D721Med (cell line): ENCODE data around the gene BICD2.

ENCODE experiments used
- DNase-seq: peaks from one replicate; pipeline ENCODE4 v3.0.0; 2011; ENCODE audit warnings: low spot score; ENCODE audit not compliant: insufficient read length
- FAIRE-seq: peaks from 2 replicates; lab custom pipeline; 2011; peaks lifted over from hg19 to GRCh38; lab: Jason Lieb, UNC
- CTCF ChIP-seq: IDR thresholded peaks from 2 replicates; pipeline ENCODE4 v1.5.1; 2012; ENCODE audit warnings: mild to moderate bottlenecking, control low read depth; ENCODE audit not compliant: insufficient read depth; ENCODE audit errors: missing control alignments

Gene BICD2

DNA sequence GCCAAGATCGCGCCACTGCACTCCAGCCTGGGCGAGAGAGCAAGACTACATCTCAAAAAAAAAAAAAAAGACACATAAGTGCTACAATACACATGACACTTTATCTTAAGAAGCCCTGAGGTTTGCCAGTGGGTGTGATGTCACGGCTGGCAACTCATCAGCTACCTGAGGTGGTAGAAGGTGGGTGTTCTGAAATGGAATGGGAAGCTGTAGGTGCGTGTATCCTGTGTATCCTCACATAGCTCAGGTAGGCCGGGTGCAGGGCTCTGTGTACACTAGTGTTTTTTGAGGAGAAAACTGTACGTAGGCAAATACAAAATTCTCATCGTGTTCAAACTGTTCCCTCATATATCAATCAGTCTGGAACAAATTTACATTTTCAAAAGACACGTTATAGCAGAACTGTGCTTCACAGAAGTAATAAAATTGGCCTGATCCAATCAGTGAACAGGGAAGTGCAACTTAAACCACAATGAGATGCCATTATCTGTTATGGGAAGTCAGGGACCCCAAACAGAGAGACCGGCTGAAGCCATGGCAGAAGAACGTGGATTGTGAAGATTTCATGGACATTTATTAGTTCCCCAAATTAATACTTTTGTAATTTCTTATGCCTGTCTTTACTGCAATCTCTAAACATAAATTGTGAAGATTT is 10.4 kb downstream of the BICD2 start:
- DNase-seq, result no peak
- TF ChIP-seq CTCF, result no peak
- no peak for FAIRE-seq

DNA sequence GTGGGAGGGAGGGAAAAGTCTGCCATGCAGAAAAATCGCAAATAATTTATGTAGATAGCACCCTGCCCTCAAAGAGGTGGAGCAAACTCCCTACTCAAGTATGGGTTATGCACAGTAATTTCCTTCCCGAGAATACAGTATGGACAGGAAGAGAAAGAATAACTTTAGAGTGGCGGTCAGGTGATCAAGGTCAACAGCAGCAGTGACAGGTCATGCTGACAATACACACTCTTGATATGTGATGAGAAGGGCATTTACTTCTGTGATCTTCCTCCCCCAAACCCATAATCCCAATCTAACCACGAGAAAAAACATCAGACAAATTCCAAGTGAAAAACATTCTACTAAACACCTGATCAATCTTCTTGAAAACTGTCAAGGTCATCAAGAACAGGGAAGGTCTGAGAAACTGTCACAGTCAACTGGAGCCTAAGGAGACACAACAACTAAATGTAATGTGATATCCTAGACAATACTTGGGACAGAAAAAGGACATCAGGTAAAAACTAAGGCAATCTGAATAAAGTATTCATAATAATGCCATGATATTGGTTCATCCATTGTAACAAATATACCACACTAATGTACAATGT is 11.7 kb downstream of the BICD2 start:
- TF ChIP-seq CTCF, result no peak
- no peak for FAIRE-seq
- no peak for DNase-seq

GRCh38 chr9:92749934-92750315 is 14.7 kb downstream of the BICD2 start:
- FAIRE-seq, result no peak
- no peak for TF ChIP-seq CTCF
- DNase-seq, result no peak

DNA sequence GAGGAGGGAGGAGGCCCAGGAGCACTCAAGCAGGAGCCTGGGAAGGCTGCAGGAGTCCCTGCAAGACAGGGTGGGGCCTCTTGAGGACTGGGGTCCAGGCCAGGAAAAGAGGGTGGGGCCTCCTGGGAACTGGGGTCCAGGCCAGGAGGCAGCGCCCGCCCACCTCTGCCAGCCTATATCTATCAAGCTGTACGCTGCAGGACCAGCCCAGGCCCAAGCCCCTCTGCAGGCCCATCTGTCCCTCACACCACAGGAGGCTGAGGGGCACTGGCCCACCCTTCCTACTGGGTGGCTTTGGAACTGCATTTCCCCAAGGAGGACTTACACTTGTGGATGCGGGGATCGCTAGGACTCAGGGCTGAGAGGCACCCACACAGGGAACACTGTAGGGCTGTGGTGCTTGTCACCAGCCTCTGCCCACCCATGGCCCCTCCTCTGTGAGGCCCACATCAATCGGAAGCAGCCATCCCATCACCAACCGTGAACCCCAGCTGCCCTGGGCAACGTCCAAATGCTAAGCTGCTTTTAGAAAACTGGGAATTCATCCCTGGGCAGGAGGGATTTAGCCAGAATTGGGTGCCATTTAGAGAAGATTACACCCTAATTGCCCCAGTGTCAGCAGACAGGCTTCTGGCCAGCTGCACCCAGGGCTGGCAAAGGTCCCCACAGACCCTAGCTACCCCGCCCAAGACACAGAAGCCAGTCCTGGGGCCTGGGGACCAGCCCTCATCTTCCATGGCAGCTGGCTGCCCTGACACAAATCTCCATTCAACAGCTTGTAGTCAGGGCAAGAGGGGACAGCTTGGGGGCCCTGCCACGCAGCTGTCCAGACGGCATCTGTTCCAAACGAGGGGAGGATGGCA is 15.3 kb downstream of the BICD2 start:
- no peak for FAIRE-seq
- no peak for DNase-seq

DNA sequence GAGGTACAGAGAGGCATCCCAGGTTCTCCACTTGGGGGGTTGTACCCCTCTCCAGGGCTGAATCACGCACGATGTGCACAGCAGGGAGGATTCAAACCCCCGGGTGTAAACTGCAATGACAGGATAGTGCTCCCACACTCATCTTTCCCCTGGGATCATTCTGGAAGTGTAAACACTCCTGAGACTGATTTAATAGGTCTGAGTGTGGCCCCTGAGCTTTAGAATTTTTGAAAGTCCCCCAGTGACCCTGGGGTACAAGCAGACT is 16.5 kb downstream of the BICD2 start:
- no peak for TF ChIP-seq CTCF
- FAIRE-seq (no peak), DNase-seq (no peak)

More for the DNA sequence above, 15.3 kb downstream of the BICD2 start:
- TF ChIP-seq CTCF, result no peak

DNA sequence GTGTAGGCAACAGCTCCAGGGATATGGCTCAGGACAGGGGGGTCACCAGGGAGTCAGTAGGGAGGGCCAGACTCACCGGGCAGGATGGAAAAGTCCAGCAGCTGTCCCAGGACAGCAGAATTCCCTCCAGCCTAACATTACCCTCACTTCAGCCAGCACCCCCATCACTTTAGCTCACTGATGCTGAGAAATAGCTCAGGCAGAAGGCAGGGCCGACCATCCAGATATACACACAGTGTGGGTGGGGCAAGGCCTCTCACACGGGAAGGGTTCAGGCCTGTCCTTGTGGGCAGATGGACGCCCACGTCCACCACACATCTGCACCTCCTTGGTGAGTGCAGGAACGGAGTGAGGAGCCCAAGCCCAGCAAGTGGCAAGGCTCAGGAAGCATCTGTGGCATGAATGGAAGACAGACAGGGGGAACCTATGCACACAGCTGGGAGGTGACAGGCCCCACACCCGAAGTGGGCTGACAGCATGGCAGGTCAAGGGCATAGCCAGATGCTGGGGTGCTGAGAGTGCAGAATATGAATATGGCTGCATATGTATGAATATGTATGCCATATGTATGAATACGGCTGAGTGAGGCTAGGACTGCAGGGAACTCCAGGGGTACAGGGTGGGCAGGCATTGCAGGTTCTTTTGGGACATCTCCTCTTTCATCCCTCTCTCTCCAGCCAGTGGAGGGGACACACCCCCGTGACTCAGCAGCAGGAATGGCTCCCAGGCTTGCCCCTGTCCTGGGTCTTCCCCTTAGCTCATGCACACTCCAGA is 17.0 kb downstream of the BICD2 start:
- FAIRE-seq (no peak), DNase-seq (no peak)
- no peak for TF ChIP-seq CTCF
